Activated naive CD4-positive, alpha-beta T cell treated with anti-CD3 and anti-CD28 coated beads, Interleukin-2, amount 50 U/mL, for 24 hours (primary cell): Measurements from ENCODE around the gene HS1BP3.

ENCODE experiments used
- H3K27ac Mint-ChIP-seq: one replicate; pipeline ENCODE4 v1.8.0; 2021; ENCODE audit warnings: mild to moderate bottlenecking, mixed read lengths
- H3K27me3 Mint-ChIP-seq: one replicate; pipeline ENCODE4 v1.8.0; 2021; ENCODE audit warnings: mixed read lengths
- H3K36me3 Mint-ChIP-seq: one replicate; pipeline ENCODE4 v1.8.0; 2021; ENCODE audit warnings: mixed read lengths
- H3K4me1 Mint-ChIP-seq: one replicate; pipeline ENCODE4 v1.8.0; 2021; ENCODE audit warnings: mixed read lengths
- H3K4me3 Mint-ChIP-seq: one replicate; pipeline ENCODE4 v1.8.0; 2021; ENCODE audit warnings: mild to moderate bottlenecking, mixed read lengths
- H3K9me3 Mint-ChIP-seq: one replicate; pipeline ENCODE4 v1.8.0; 2021; ENCODE audit warnings: mixed read lengths

Gene HS1BP3

DNA sequence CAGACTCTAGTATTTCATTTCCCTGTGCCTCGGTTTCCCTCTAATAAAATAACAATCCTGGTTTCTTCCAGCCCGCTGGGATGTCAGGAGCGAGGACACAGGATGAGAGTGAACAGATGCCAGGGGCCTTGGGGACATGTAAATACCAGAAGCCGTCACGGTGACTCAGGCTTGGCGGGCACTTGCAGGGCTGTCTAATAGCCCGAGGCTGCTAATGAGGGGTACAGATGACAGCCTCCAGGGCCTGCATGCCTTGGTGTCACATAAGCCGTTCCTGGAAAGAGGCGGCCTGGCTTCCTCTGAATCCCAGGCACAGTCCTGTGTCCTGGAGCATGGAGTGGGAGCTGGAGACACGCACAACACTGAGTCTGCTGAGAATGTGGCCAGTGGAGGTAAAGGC, 28.2 kb downstream of the HS1BP3 start:
- no peaks in the 10 kb centered on the region for H3K9me3 Mint-ChIP-seq
- peaks cover 3% of the 10 kb centered on the region for H3K36me3 Mint-ChIP-seq
- no peak overlapping the region for H3K27ac Mint-ChIP-seq
- H3K4me1 Mint-ChIP-seq, result no peaks in the 10 kb centered on the region
- H3K27me3 Mint-ChIP-seq, result no peaks in the 10 kb centered on the region
- no peak overlapping the region for H3K4me3 Mint-ChIP-seq

DNA sequence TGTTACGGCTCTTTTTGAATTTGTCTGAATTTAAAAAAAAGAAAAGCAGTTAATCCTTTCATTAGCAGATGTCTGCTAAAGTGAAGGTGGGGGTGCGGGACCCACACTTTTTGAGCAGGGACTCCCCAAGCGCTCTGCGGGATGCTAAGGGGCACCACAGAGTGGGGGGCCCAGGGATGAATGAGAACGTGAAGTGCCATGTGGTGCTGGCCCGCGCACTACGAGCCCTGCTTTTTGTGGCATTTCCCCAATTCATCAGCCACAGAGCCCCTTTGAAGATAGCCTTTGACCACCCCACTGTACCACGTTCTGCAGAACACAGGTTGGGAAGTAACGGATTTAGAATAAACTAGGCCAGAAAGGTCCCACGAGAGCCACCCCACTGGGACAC, 28.6 kb downstream of the HS1BP3 start:
- Mint-ChIP-seq H3K9me3 (no peaks in the 10 kb centered on the region), H3K4me3 (no peak overlapping the region), H3K4me1 (no peaks in the 10 kb centered on the region)

DNA sequence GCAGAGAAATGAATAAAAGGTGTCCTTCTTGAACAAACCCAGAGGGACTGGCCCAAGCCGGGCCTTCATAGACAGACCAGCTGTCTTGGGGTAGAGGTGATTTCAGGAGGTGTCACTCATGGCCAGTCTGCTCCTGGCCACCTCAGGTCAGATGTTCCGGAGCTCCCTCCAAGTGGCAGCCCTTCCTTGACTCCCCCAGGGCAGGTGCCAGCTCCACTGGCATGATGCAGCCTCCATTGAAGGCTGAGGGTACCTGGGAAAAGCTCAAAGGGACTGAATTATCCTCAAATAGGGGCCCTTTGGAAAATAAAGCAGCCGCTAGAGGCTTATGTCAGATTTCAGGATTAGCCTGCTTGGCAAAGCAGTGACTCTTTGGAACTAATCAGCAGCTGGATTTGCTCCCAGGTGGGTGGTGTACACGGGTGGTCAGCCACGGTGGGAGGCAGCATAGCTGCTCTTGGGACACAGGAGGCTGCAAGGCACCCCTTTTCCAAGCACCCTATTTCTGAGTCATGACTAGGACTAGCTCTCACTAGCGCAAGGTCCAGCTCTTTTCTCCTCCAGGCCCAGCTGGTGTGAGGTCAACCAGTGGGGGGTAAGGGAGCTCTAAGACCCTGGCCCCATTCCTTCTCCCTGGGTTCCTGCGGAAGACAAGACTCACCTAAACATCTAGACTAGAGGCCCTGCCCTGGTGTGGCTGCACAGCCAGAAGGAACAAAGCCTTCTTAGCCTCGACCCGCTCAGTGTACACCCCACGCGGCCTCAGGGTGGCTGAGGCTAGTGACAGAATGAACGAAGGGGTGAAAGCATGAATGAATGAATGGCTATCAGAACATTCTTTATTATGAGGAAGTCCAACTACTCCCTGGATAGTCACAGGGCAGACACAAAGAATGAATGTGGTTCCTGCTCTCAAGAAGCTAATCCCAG, 29.3 kb downstream of the HS1BP3 start:
- Mint-ChIP-seq H3K27me3 (no peaks in the 10 kb centered on the region), H3K36me3 (peaks cover 3% of the 10 kb centered on the region), H3K4me3 (no peak overlapping the region), H3K27ac (no peak overlapping the region), H3K4me1 (no peaks in the 10 kb centered on the region), H3K9me3 (no peaks in the 10 kb centered on the region)

More for the DNA sequence above, 28.6 kb downstream of the HS1BP3 start:
- Mint-ChIP-seq H3K36me3 (peaks cover 3% of the 10 kb centered on the region), H3K27ac (no peak overlapping the region), H3K27me3 (no peaks in the 10 kb centered on the region)

DNA sequence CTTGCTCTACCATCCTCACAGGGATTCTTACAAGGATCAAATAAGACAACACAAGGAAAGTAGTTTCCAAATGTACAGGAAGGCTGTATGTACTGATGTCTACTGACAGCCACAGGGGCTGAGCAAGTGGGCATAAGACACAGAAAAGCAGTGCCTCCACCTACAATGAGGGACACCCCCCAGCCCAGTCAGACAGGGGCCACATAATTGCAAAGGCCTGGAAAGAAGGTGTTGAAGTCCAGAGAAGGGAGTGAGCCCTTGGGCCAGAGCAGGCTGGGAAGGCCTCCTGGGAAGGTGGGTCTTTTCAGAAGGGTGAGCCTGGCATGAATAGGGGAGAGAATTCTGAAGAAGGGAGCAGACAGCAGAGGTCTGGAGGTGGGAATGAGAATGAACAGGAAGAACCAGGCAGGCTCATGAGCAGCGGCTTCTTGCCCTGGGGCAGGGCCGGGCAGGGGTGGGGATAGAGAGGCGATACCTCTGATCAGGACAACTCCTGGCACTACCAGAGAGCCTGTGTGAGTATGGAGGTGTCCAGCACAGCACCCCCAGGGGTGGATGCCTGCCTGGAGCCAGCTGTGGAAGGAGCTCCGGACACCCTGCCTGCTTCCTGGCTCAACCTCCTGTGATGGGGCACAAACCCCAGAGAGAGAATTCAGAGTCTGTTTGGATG, 30.1 kb downstream of the HS1BP3 start:
- Mint-ChIP-seq H3K27me3 (no peaks in the 10 kb centered on the region), H3K36me3 (peaks cover 3% of the 10 kb centered on the region), H3K4me3 (no peak overlapping the region), H3K9me3 (no peaks in the 10 kb centered on the region), H3K4me1 (no peaks in the 10 kb centered on the region), H3K27ac (no peak overlapping the region)

DNA sequence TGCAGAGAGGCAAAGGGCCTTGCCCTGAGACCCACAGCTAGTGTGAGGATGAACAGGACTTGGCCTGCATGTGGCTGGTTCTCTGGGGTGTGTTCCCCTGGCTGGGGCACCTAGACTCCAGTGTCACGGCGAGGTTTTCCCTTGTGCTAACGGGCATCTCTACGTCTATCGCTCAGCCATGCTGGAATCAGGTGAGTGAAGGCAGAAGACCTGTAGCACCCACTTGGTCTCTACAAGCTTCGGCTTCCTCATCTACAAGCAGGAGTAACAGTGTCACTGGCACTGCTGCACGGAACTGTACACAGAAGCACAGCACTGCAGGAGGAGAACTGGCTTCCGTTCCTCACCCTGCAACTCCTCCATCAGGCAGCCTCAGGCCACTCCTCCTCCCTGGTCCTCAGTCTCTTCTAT, 30.6 kb downstream of the HS1BP3 start:
- Mint-ChIP-seq H3K27me3 (no peaks in the 10 kb centered on the region), H3K4me1 (no peaks in the 10 kb centered on the region), H3K4me3 (no peak overlapping the region), H3K36me3 (peaks cover 3% of the 10 kb centered on the region), H3K27ac (no peak overlapping the region), H3K9me3 (no peaks in the 10 kb centered on the region)

DNA sequence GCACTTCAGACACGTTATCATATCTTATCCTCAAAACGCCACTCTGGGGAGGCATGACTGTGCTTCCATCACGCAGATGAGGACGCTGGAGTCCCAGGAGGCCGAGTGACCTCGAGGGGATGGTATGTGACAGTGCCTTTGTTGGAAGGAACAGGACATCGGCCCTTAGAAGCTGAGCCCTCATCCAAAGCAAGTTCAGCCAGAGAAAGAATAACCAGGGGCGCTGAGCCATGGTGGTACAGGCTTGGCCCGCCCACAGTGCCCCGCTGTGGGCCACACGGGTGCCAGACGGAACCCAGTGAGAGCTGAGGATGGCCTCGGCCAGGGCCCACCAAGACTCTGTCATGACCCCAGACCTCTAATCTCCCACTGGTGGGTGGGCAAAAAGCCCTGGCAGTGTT, 31.3 kb downstream of the HS1BP3 start:
- H3K4me3 Mint-ChIP-seq, result no peak overlapping the region
- no peaks in the 10 kb centered on the region for H3K27me3 Mint-ChIP-seq
- H3K4me1 Mint-ChIP-seq, result no peaks in the 10 kb centered on the region
- H3K36me3 Mint-ChIP-seq, result peaks cover 3% of the 10 kb centered on the region
- H3K9me3 Mint-ChIP-seq, result no peaks in the 10 kb centered on the region
- H3K27ac Mint-ChIP-seq, result no peak overlapping the region

DNA sequence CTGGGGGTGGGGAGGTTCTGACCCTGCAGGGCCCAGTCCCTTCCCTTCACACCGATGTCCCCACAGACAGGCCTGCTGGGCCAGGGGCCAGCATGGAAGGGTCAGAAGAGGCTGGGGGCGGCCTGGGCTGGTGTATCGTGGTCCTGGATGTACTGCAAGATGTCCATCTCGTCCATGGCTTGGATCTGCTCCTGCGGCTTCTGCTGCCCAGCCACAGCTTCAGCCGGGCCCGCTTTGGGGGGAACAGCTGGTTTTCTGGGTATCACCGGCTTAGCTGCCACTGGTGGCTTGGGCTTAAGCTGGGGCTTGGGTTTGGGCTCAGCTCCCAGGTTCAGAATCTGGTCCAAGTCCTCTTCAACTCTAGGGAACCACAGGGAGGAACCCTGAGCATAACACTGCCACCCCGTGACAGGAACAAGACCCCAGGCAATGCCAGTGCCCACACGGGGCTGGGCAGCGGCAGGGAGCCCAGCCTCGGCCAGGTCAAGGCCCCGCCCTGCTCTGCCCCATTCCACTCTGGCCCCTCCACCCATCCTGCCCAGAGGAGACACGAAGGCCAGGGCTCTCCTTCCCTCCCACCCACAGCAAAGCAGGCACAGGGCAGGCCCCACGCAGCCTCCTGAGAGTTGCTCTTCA, 31.9 kb downstream of the HS1BP3 start:
- Mint-ChIP-seq H3K36me3 (peaks cover 3% of the 10 kb centered on the region), H3K4me1 (no peaks in the 10 kb centered on the region), H3K4me3 (no peak overlapping the region), H3K9me3 (no peaks in the 10 kb centered on the region), H3K27ac (no peak overlapping the region), H3K27me3 (no peaks in the 10 kb centered on the region)

DNA sequence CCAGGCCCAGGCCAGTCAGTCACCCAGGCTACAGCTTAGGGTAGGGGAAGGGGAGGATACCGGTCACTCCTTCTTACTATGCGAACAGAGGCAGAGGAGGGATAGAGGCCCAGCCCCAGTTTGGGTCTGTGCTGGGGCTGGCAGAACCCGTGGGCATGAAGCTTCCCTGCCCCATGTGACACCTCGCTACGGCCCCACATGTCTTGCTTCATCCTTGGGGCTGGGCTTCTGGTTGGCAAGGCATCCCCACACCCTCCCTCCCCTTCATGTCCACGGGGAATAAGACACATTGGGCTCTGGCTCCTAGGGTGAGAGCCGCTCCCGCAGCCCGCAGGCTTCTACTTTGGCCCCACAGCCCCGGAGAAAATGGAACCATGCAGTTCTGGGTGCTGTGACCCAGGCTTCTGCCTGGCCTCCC, 32.4 kb downstream of the HS1BP3 start:
- Mint-ChIP-seq H3K36me3 (peaks cover 5% of the 10 kb centered on the region), H3K9me3 (no peaks in the 10 kb centered on the region), H3K27ac (no peak overlapping the region), H3K4me1 (no peaks in the 10 kb centered on the region), H3K27me3 (no peaks in the 10 kb centered on the region), H3K4me3 (no peak overlapping the region)

DNA sequence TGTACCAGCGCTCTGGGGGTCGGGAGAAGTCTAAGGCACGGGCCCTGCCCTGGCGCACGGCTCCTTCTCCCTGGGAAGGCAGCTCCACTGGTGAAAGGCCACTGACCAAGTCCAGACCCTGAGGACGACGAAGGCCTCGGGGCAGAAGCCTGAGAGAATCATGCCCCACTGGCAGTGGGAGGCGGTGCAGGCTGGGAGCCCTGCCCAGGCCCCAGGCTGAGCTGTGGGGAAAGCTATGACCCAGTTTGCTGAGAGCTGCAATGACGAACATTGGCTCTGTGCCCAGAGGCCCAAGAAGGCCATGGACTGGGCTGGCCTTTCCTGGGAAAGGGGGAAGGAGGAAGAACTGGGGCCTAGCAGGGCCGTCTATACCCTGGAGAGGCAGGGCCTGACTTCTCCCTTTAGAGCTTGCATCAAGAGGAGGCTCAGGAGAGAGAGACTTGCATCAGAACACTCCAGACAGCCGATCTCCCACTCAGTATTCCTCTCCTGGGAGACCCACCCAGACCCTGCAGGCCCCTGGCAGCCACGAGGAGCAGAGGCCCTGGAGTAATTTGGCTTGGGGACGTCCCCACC, 32.9 kb downstream of the HS1BP3 start:
- Mint-ChIP-seq H3K9me3 (no peaks in the 10 kb centered on the region), H3K27me3 (no peaks in the 10 kb centered on the region), H3K4me3 (no peak overlapping the region), H3K4me1 (no peaks in the 10 kb centered on the region), H3K27ac (no peak overlapping the region), H3K36me3 (peaks cover 5% of the 10 kb centered on the region)

DNA sequence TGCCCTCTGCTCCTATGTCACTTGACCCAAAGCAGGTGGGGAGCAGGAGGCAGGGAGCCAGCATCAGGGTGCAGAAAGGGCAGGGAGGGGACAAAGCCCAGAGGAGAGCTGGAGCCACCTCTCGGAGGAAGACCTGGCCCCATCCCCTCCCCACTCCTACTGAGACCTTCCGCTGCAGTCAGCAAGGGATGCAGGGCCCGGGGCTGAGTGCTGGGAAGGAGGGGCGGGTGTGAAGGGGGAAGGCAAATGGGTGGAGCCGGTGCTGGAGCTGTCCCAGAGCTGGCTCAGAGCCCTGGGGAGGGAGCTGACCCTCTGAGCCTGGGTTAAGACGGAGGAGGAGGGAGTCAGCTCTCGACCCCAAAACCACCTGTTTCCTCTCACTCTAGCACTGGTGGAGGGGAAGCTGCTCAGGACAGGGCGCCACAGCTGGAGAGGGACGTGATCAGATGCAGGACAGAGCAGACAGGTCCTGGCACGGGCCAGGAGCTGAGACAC, 33.8 kb downstream of the HS1BP3 start:
- no peak overlapping the region for H3K27ac Mint-ChIP-seq
- peaks cover 2% of the 10 kb centered on the region for H3K36me3 Mint-ChIP-seq
- no peaks in the 10 kb centered on the region for H3K4me1 Mint-ChIP-seq
- H3K9me3 Mint-ChIP-seq, result no peaks in the 10 kb centered on the region
- H3K4me3 Mint-ChIP-seq, result no peak overlapping the region
- no peaks in the 10 kb centered on the region for H3K27me3 Mint-ChIP-seq

DNA sequence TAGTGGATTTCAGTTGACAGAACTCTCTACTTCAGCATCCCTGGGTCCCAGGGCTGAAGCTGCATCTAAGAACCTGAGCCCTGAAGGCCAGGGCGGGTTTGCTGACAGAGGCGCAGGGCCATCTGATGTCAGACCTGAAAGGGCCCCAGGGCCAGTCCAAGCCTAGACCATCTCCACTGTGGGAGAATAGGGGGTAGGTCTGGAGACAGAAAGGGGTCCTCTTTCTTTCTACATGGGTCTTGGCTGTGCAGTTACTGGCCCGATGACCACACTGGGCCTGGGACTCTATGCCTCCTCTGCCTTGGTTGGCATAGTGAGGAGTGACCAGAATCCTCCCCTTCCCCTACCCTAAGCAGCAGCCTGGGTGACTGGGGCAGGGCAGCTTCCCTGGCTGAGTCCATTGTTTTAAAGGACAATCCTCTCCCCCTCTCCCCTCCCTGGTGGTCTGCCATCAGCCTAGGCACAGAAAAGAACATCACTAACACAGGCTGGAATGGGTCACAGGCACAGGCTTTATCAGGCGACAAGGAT, 34.5 kb downstream of the HS1BP3 start:
- Mint-ChIP-seq H3K4me3 (no peak overlapping the region), H3K27me3 (no peaks in the 10 kb centered on the region), H3K27ac (no peak overlapping the region), H3K9me3 (no peaks in the 10 kb centered on the region), H3K4me1 (no peaks in the 10 kb centered on the region), H3K36me3 (peaks cover 2% of the 10 kb centered on the region)

DNA sequence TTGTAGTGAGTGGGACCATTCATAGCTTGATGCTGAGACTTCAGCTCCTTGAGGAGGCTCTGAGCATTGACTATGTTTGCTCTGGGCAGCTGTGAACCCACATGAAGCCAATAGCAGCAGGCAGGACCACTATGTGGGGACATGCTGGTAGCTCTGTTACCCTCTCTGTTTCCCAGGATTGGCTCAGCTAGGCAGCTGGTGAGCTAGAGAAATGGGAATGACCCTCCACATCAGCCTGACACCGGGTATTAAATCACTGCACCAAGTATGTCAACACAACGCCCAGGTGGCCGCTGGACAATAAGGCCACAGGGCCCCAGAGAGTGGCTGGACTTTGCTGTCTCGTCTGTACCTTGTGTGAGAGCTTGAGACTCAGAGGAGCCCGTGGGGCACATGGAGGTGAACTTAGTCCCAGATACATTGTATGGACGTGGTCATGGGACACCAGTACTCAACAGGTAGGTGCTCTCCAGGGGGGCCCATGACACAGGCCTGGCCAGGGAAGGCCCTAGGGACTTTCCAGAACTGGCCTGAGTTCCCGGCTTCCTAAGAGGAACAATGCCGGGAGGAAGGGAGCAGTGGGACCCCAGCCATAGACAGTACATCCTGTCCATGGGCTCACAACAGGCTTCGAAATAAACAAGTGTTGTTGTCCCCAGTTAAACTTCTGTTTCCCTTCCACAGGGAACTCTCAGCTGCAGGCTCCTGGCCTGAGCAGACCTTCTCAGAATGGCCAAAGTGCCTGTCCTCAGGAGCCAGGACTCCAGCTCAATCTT, 35.2 kb downstream of the HS1BP3 start:
- H3K36me3 Mint-ChIP-seq, result peaks cover 2% of the 10 kb centered on the region
- no peak overlapping the region for H3K4me3 Mint-ChIP-seq
- no peaks in the 10 kb centered on the region for H3K4me1 Mint-ChIP-seq
- no peaks in the 10 kb centered on the region for H3K9me3 Mint-ChIP-seq
- no peak overlapping the region for H3K27ac Mint-ChIP-seq
- no peaks in the 10 kb centered on the region for H3K27me3 Mint-ChIP-seq

DNA sequence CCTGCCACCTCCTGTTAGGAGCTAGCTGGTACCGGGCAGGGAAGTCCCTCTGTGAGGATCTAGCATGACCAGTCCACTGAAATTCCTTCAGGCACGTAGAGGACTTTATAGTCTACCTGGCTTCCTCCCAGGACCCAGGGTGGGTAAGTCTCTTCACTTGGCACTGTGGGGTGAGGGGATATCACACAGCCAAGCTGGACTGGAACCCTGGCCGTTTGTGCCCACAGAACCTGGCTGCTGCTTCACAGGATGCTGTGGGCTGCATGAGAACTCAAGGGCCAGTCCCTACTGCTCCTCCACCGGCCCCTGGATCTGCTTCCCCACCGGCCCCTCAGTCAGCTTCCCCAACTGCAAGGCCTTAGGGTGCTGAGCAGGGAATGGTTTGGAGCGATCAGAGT, 35.8 kb downstream of the HS1BP3 start:
- Mint-ChIP-seq H3K36me3 (peaks cover 2% of the 10 kb centered on the region), H3K27ac (no peak overlapping the region), H3K9me3 (no peaks in the 10 kb centered on the region), H3K27me3 (no peaks in the 10 kb centered on the region), H3K4me3 (no peak overlapping the region), H3K4me1 (no peaks in the 10 kb centered on the region)

DNA sequence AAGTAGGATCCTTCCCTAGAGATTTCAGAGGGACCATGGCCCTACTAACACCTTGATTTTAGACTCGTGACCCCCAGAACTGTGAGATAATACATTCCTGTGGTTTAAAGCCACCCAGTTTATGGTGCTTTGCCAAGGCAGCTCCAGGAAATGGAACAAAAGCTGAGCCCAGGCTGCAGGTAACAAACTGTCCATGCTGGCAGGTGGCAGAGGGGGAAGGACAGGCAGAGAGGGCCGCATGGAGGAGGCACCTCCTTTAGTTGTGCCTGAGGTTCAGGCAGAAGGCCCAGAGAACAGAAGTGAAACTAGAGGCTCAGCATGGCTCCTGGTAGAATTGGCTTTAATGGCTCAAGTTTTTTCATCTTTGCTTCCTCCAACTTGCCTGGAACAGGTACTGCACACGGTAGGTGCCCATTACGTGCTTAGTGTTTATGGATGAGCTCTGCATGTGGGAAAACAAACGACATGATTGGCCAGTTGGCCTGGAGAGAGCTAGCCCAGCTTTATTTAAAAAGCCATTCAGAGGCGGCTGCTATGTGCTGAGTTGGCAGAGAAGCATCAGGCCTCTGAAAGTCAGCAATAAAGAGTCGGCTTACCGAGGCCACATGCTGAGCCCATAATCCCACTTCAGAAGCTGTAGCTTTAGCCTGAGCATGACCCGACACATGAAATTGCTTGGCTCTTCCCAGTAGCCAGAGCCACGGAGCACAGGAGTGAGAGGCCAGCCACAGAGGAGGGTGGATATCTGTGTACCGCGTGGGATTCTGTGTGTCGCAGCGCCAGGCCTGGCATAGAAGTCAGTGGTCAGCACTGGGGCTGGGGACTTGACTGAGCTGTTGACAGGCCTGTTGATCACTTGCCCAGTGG, 36.5 kb downstream of the HS1BP3 start:
- H3K36me3 Mint-ChIP-seq, result peaks cover 2% of the 10 kb centered on the region
- no peaks in the 10 kb centered on the region for H3K4me1 Mint-ChIP-seq
- no peak overlapping the region for H3K27ac Mint-ChIP-seq
- no peak overlapping the region for H3K4me3 Mint-ChIP-seq
- no peaks in the 10 kb centered on the region for H3K27me3 Mint-ChIP-seq
- H3K9me3 Mint-ChIP-seq, result no peaks in the 10 kb centered on the region
